Measurements from ENCODE around the gene ETV6.
A peak's percentile ranks its signal among the peaks of the same experiment; 100 is the strongest.

Gene ETV6

GRCh38 chr12:11782914-11783420 lies 133.5 kb downstream of the ETV6 start:
- FAIRE-seq, result no peak

GRCh38 chr12:11785712-11786111 lies 136.2 kb downstream of the ETV6 start:
- no peak for FAIRE-seq

- FAIRE-seq, result no peak
These were observed 137.3 kb downstream of the ETV6 start for GRCh38 chr12:11786638-11787365.

- FAIRE-seq, result no peak
These were observed 138.0 kb downstream of the ETV6 start for GRCh38 chr12:11787437-11787836.

GRCh38 chr12:11787933-11788849 lies 138.7 kb downstream of the ETV6 start:
- FAIRE-seq, result peak; percentile 5

- FAIRE-seq, result peak; percentile 21
These were observed 144.6 kb downstream of the ETV6 start for GRCh38 chr12:11793921-11794710.

GRCh38 chr12:11794751-11795150 lies 145.3 kb downstream of the ETV6 start:
- no peak for FAIRE-seq

- no peak for FAIRE-seq
These were observed 145.9 kb downstream of the ETV6 start for GRCh38 chr12:11795192-11795912.

GRCh38 chr12:11795913-11796459 lies 146.5 kb downstream of the ETV6 start:
- peak; percentile 68 for FAIRE-seq

- FAIRE-seq, result no peak
These were observed 147.9 kb downstream of the ETV6 start for GRCh38 chr12:11797317-11797913.

- FAIRE-seq, result no peak
These were observed 148.7 kb downstream of the ETV6 start for GRCh38 chr12:11798006-11798708.

- FAIRE-seq, result no peak
These were observed 149.5 kb downstream of the ETV6 start for GRCh38 chr12:11798856-11799501.

GRCh38 chr12:11799502-11799873 lies 150.0 kb downstream of the ETV6 start:
- no peak for FAIRE-seq

GRCh38 chr12:11801643-11802042 lies 152.2 kb downstream of the ETV6 start:
- no peak for FAIRE-seq

- no peak for FAIRE-seq
These were observed 154.7 kb downstream of the ETV6 start for GRCh38 chr12:11804130-11804529.

GRCh38 chr12:11805043-11805442 lies 155.6 kb downstream of the ETV6 start:
- FAIRE-seq, result no peak

GRCh38 chr12:11805680-11806079 lies 156.2 kb downstream of the ETV6 start:
- peak; percentile 85 for FAIRE-seq

GRCh38 chr12:11807458-11807857 lies 158.0 kb downstream of the ETV6 start:
- no peak for FAIRE-seq

- FAIRE-seq, result no peak
These were observed 159.5 kb downstream of the ETV6 start for GRCh38 chr12:11808931-11809330.

- FAIRE-seq, result no peak
These were observed 160.7 kb downstream of the ETV6 start for GRCh38 chr12:11810206-11810545.

- no peak for FAIRE-seq
These were observed 161.5 kb downstream of the ETV6 start for GRCh38 chr12:11811008-11811407.
